ENCODE results near the gene PGLYRP3.

Gene PGLYRP3

DNA sequence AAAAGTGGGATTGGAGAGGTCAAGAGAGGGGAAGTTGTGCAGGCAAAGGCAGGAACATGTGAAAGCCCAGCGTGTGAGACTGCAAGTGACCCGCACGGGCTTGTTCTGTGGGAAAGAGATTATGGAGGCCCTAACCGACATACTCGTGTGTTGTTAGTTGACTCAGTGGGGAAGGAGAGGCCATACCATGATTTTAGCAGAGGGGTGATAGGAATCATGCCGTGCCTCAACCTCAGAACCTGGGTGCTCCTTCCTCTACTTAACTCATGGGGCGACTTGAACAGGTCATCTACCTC lies 19.3 kb downstream of the PGLYRP3 start:
- Histone ChIP-seq H3K14ac (ENCODE audit: low read length) (no peak overlapping the region), H3K79me2 (ENCODE audit: control insufficient read depth, insufficient read depth, low read length, poor library complexity) (no peaks in the 10 kb centered on the region), H2AK5ac (ENCODE audit: low read length) (no peak overlapping the region), H3K9ac (ENCODE audit: low read length) (no peak overlapping the region), H2AFZ (ENCODE audit: insufficient read depth, low read length, poor library complexity) (no peak overlapping the region), H2BK12ac (ENCODE audit: low read length) (no peak overlapping the region), H3K27me3 (ENCODE audit: insufficient read depth, low read length) (no peaks in the 10 kb centered on the region), H4K12ac (ENCODE audit: low read depth, low read length) (no peak overlapping the region), H3K4me2 (ENCODE audit: low read length) (no peak overlapping the region), H3K23ac (ENCODE audit: low read length) (no peak overlapping the region), H2BK5ac (ENCODE audit: low read depth, low read length, poor library complexity) (no peak overlapping the region), H3K4ac (ENCODE audit: low read depth, low read length) (no peak overlapping the region), H3K9me3 (ENCODE audit: insufficient read depth, low read depth, low read length) (no peaks in the 10 kb centered on the region), H2BK120ac (ENCODE audit: insufficient read depth, low read length, poor library complexity) (no peak overlapping the region), H3K4me1 (ENCODE audit: control insufficient read depth in 1 of 2, insufficient read depth in 2 of 2, low read length in 2 of 2) (peaks cover 25 to 33% of the 10 kb centered on the region in 2 experiments), H3K36me3 (ENCODE audit: control insufficient read depth in 1 of 2, insufficient read depth in 2 of 2, low read length in 2 of 2) (no peaks in the 10 kb centered on the region), H3K18ac (ENCODE audit: low read length) (no peak overlapping the region), H4K8ac (ENCODE audit: low read depth, low read length) (no peak overlapping the region), H4K91ac (ENCODE audit: low read depth, low read length) (peak overlapping the region; percentile 29), H3K4me3 (ENCODE audit: low read depth, low read length) (no peak overlapping the region), H3K79me1 (ENCODE audit: low read length) (peaks cover 10% of the 10 kb centered on the region), H3K27ac (ENCODE audit: low read depth, low read length) (no peak overlapping the region)
- no CpG with 5 or more reads among the region's 7 CpGs for WGBS (ENCODE audit: extremely low coverage, insufficient coverage, insufficient read length)
- DNase-seq = no peak

DNA sequence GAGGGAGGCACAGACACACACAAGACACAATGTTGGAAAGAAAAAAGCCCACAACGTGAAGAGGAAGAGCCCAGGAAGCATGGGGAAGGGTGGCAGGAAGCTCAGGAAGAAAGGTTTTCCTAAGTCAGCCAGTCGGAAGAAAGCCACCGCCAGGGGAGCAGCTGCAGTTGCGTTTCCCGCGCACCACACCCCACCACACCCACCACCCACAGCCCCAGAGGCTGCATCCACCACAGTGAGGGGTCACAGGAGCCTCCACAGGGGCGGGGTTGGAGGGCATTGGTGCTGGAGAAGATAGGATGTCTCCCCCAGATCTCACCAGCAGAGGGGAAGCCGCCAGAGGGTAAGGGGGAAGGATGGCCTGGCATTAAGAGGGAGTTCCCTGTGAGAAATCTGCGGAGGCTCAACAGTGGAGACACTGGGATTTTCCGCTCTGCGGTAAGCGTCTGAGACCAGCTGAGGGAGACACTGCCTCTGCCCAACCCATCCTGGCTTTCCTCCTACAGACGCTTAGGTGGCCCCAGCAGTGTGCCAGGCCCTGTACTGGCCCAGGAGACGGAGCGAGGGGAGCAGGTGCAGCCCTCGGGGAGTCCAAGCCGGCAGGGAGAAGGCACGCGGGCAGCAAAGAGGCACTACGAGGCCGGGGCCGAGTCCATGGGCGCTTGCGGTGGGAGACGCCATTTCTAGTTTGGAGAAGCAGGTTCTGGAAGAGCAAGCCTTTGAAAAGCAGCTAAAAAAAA lies 19.8 kb downstream of the PGLYRP3 start:
- H2BK120ac ChIP-seq (ENCODE audit: insufficient read depth, low read length, poor library complexity) = peak overlapping the region; percentile 77
- H3K9ac ChIP-seq (ENCODE audit: low read length) = no peak overlapping the region
- peak overlapping the region; percentile 19 for H3K27ac ChIP-seq (ENCODE audit: low read depth, low read length)
- H3K23ac ChIP-seq (ENCODE audit: low read length) = no peak overlapping the region
- H2AFZ ChIP-seq (ENCODE audit: insufficient read depth, low read length, poor library complexity) = peak overlapping the region; percentile 9
- no peak overlapping the region for H4K8ac ChIP-seq (ENCODE audit: low read depth, low read length)
- no peak overlapping the region for H3K4me3 ChIP-seq (ENCODE audit: low read depth, low read length)
- no peaks in the 10 kb centered on the region for H3K9me3 ChIP-seq (ENCODE audit: insufficient read depth, low read depth, low read length)
- no peak for DNase-seq
- H3K4me1 ChIP-seq (ENCODE audit: control insufficient read depth in 1 of 2, insufficient read depth in 2 of 2, low read length in 2 of 2) = peaks cover 25 to 36% of the 10 kb centered on the region in 2 experiments
- H2BK12ac ChIP-seq (ENCODE audit: low read length) = peak overlapping the region; percentile 59
- H3K14ac ChIP-seq (ENCODE audit: low read length) = peak overlapping the region; percentile 21
- H4K91ac ChIP-seq (ENCODE audit: low read depth, low read length) = peak overlapping the region; percentile 29
- H3K27me3 ChIP-seq (ENCODE audit: insufficient read depth, low read length) = no peaks in the 10 kb centered on the region
- H4K12ac ChIP-seq (ENCODE audit: low read depth, low read length) = no peak overlapping the region
- no peak overlapping the region for H3K4ac ChIP-seq (ENCODE audit: low read depth, low read length)
- H3K18ac ChIP-seq (ENCODE audit: low read length) = peak overlapping the region; percentile 2
- H3K36me3 ChIP-seq (ENCODE audit: control insufficient read depth in 1 of 2, insufficient read depth in 2 of 2, low read length in 2 of 2) = no peaks in the 10 kb centered on the region
- peaks cover 10% of the 10 kb centered on the region for H3K79me1 ChIP-seq (ENCODE audit: low read length)
- WGBS (ENCODE audit: extremely low coverage, insufficient coverage, insufficient read length) = no CpG with 5 or more reads among the region's 25 CpGs
- peak overlapping the region; percentile 0 for H2AK5ac ChIP-seq (ENCODE audit: low read length)
- peak overlapping the region; percentile 17 for H3K4me2 ChIP-seq (ENCODE audit: low read length)
- H2BK5ac ChIP-seq (ENCODE audit: low read depth, low read length, poor library complexity) = peak overlapping the region; percentile 11
- H3K79me2 ChIP-seq (ENCODE audit: control insufficient read depth, insufficient read depth, low read length, poor library complexity) = no peaks in the 10 kb centered on the region

DNA sequence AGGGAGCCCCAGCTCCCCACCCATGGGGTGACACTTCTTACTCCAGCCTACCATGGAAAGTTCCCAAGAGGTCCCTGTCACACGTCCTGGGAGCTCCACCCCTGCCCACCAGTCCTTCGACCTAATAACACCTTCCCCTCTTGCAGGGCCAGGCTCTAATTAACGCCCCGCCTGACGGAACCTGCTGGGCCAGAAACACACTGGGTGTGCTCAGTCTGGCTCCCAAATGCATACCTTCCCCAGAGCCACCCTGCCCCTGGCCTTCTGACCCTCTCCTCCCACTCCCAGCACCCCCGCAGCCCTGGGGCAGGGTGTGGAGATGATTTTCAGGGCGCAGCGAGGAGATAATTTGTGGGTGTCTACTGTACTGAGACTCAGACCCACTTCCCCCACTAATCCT lies 20.6 kb downstream of the PGLYRP3 start:
- H3K79me1 ChIP-seq (ENCODE audit: low read length) = peaks cover 10% of the 10 kb centered on the region
- DNase-seq = no peak
- peaks cover 25 to 36% of the 10 kb centered on the region in 2 experiments for H3K4me1 ChIP-seq (ENCODE audit: control insufficient read depth in 1 of 2, insufficient read depth in 2 of 2, low read length in 2 of 2)
- H2BK12ac ChIP-seq (ENCODE audit: low read length) = peak overlapping the region; percentile 34
- peak overlapping the region; percentile 55 for H4K8ac ChIP-seq (ENCODE audit: low read depth, low read length)
- peak overlapping the region; percentile 11 for H2BK5ac ChIP-seq (ENCODE audit: low read depth, low read length, poor library complexity)
- H2AK5ac ChIP-seq (ENCODE audit: low read length) = no peak overlapping the region
- H3K14ac ChIP-seq (ENCODE audit: low read length) = no peak overlapping the region
- no peak overlapping the region for H3K9ac ChIP-seq (ENCODE audit: low read length)
- no peak overlapping the region for H2AFZ ChIP-seq (ENCODE audit: insufficient read depth, low read length, poor library complexity)
- no peaks in the 10 kb centered on the region for H3K9me3 ChIP-seq (ENCODE audit: insufficient read depth, low read depth, low read length)
- peak overlapping the region; percentile 17 for H3K4me2 ChIP-seq (ENCODE audit: low read length)
- H3K18ac ChIP-seq (ENCODE audit: low read length) = no peak overlapping the region
- H3K4ac ChIP-seq (ENCODE audit: low read depth, low read length) = no peak overlapping the region
- H4K91ac ChIP-seq (ENCODE audit: low read depth, low read length) = peak overlapping the region; percentile 29
- no peaks in the 10 kb centered on the region for H3K27me3 ChIP-seq (ENCODE audit: insufficient read depth, low read length)
- H2BK120ac ChIP-seq (ENCODE audit: insufficient read depth, low read length, poor library complexity) = no peak overlapping the region
- H3K4me3 ChIP-seq (ENCODE audit: low read depth, low read length) = no peak overlapping the region
- no peaks in the 10 kb centered on the region for H3K36me3 ChIP-seq (ENCODE audit: control insufficient read depth in 1 of 2, insufficient read depth in 2 of 2, low read length in 2 of 2)
- H3K23ac ChIP-seq (ENCODE audit: low read length) = no peak overlapping the region
- peak overlapping the region; percentile 19 for H3K27ac ChIP-seq (ENCODE audit: low read depth, low read length)
- no peak overlapping the region for H4K12ac ChIP-seq (ENCODE audit: low read depth, low read length)
- no peaks in the 10 kb centered on the region for H3K79me2 ChIP-seq (ENCODE audit: control insufficient read depth, insufficient read depth, low read length, poor library complexity)
- WGBS (ENCODE audit: extremely low coverage, insufficient coverage, insufficient read length) = no CpG with 5 or more reads among the region's 8 CpGs

DNA sequence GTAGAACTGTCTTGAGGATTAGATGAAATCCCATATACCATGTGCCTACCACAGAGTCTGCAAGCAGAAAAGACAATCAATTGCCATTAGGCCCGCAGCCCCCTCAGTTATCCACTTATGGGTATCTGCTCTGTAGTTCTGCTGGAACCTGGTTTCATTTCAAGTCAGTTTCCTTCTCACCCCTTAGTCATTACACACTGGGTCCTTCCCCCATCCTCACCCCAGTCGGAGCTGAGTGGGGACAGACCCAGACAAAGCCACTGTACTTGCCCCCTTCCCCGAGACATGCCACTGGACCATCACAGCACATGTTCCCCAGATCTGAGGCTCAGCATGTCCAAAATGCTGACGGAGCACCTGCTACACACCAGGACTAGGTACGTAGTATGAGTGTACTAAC lies 21.2 kb downstream of the PGLYRP3 start:
- Histone ChIP-seq H3K27me3 (ENCODE audit: insufficient read depth, low read length) (no peaks in the 10 kb centered on the region), H4K91ac (ENCODE audit: low read depth, low read length) (peak overlapping the region; percentile 23), H3K79me2 (ENCODE audit: control insufficient read depth, insufficient read depth, low read length, poor library complexity) (no peaks in the 10 kb centered on the region), H3K18ac (ENCODE audit: low read length) (peak overlapping the region; percentile 8), H3K9ac (ENCODE audit: low read length) (no peak overlapping the region), H3K4me1 (ENCODE audit: control insufficient read depth in 1 of 2, insufficient read depth in 2 of 2, low read length in 2 of 2) (peaks cover 25 to 36% of the 10 kb centered on the region in 2 experiments), H2BK5ac (ENCODE audit: low read depth, low read length, poor library complexity) (no peak overlapping the region), H2AK5ac (ENCODE audit: low read length) (no peak overlapping the region), H3K36me3 (ENCODE audit: control insufficient read depth in 1 of 2, insufficient read depth in 2 of 2, low read length in 2 of 2) (no peaks in the 10 kb centered on the region), H3K79me1 (ENCODE audit: low read length) (peaks cover 10% of the 10 kb centered on the region), H3K4ac (ENCODE audit: low read depth, low read length) (no peak overlapping the region), H3K14ac (ENCODE audit: low read length) (no peak overlapping the region), H4K8ac (ENCODE audit: low read depth, low read length) (peak overlapping the region; percentile 36), H2AFZ (ENCODE audit: insufficient read depth, low read length, poor library complexity) (no peak overlapping the region), H4K12ac (ENCODE audit: low read depth, low read length) (no peak overlapping the region), H3K9me3 (ENCODE audit: insufficient read depth, low read depth, low read length) (no peaks in the 10 kb centered on the region), H3K4me3 (ENCODE audit: low read depth, low read length) (no peak overlapping the region), H3K23ac (ENCODE audit: low read length) (no peak overlapping the region), H3K4me2 (ENCODE audit: low read length) (no peak overlapping the region), H3K27ac (ENCODE audit: low read depth, low read length) (no peak overlapping the region), H2BK120ac (ENCODE audit: insufficient read depth, low read length, poor library complexity) (peak overlapping the region; percentile 16), H2BK12ac (ENCODE audit: low read length) (peak overlapping the region; percentile 61)
- no peak for DNase-seq
- no CpG with 5 or more reads among the region's 5 CpGs for WGBS (ENCODE audit: extremely low coverage, insufficient coverage, insufficient read length)
